Measurements from ENCODE around the gene NCAPH2. TPM values are rescaled to one million over a fixed set of nuclear protein-coding genes. Genes with fewer than 3 reads are reported as not detected.

Gene NCAPH2
- total and polyA plus RNA-seq, 2 of the 13 experiments (the other 11 are each of a cell fraction or from before 2014, with no cell fraction given): 28.1 to 64.4 TPM

- POLR2A ChIA-PET: interaction anchor here (1.3 to 3.9 kb wide), 5 partner anchors 9 to 263 kb away, joined by 4 to 97 read pairs (median 12); partner anchors contain the start of gene SCO2
- ATAC-seq (peak; percentile 66), DNase-seq (ENCODE audit: low spot score) (no peak), FAIRE-seq (no peak)
- no peak overlapping the region for H2AFZ ChIP-seq (ENCODE audit: low read length)
- H3K4me2 ChIP-seq (ENCODE audit: low read depth, low read length): peak overlapping the region; percentile 86
- no peaks in the 10 kb centered on the region for H4K20me1 ChIP-seq (ENCODE audit: insufficient read depth, low read length)
- no peaks in the 10 kb centered on the region for H3K9me3 ChIP-seq (ENCODE audit: low read length)
- 45% methylated on average over 6 of the region's 21 CpGs for WGBS (ENCODE audit: low lambda C conversion rate)
- H3K27ac ChIP-seq (ENCODE audit: extremely low read length, insufficient read depth, low read length): peak overlapping the region; percentile 68
- in situ Hi-C loops (cut with HindIII; ENCODE audit: extremely low pct_ligation_motif_present, low pct_unique_long_range_greater_than_20kb) (no loop called here), intact Hi-C loops (cut with micrococcal nuclease; ENCODE audit: unreplicated experiment) (no loop called here)
- CTCF ChIA-PET (ENCODE audit: low intra/inter-chr PET ratio, low total read pairs): no interaction called here
- H3K9ac ChIP-seq (ENCODE audit: insufficient read depth, low read depth, low read length): peak overlapping the region; percentile 90
- H3K4me3 ChIP-seq (replicated peaks in 1 of 3; ENCODE audit: insufficient read depth in 1 of 3, low read depth in 2 of 3, low read length in 3 of 3): peak overlapping the region; percentile 90 to 99 (median 93)
- peaks cover 31% of the 10 kb centered on the region for H3K79me2 ChIP-seq (ENCODE audit: insufficient read depth, low read length)
- H3K4me1 ChIP-seq (ENCODE audit: insufficient read depth, low read length): peaks cover 19% of the 10 kb centered on the region
- H3K27me3 ChIP-seq (ENCODE audit: control insufficient read depth in 1 of 2, insufficient read depth in 2 of 2, low read length in 2 of 2): no peaks in the 10 kb centered on the region; a peak in 1 of 5 replicates
- TSS peak; percentile 76 for BruUV-seq (replicated peaks)
- peaks cover 2 to 10% of the 10 kb centered on the region in 2 experiments; a peak in 1 of 5 replicates for H3K36me3 ChIP-seq (replicated peaks in 1 of 2; ENCODE audit: control insufficient read depth in 1 of 2, insufficient read depth in 2 of 2, low read length in 2 of 2)
- TF ChIP-seq HDAC1 (CRISPR knock-in tag; IDR thresholded peaks at IDR 0.05) (no peak), HNRNPH1 (optimal IDR thresholded peaks at IDR 0.05; ENCODE audit: low read depth, low read length) (no peak), KLF9 (CRISPR knock-in tag; IDR thresholded peaks at IDR 0.05; ENCODE audit: low read depth) (no peak), NFIB (CRISPR knock-in tag; IDR thresholded peaks at IDR 0.05; ENCODE audit: borderline replicate concordance) (no peak), HOXA7 (CRISPR knock-in tag; IDR thresholded peaks at IDR 0.05) (no peak), MAZ (IDR thresholded peaks at IDR 0.05; ENCODE audit: borderline replicate concordance, low read depth, low read length) (no peak), MAZ (CRISPR knock-in tag; IDR thresholded peaks at IDR 0.05; ENCODE audit: low read depth) (no peak), SRY (CRISPR knock-in tag; IDR thresholded peaks at IDR 0.05) (peak; percentile 49; the same call in 1 of the 2 replicates), ZNF790 (CRISPR knock-in tag; IDR thresholded peaks at IDR 0.05; ENCODE audit: borderline replicate concordance) (no peak), ZNF766 (CRISPR knock-in tag; IDR thresholded peaks at IDR 0.05; ENCODE audit: borderline replicate concordance) (no peak), ZFAT (CRISPR knock-in tag; conservative IDR thresholded peaks at IDR 0.05) (no peak), ZNF138 (CRISPR knock-in tag; IDR thresholded peaks at IDR 0.05; ENCODE audit: low read depth) (no peak), ELF3 (CRISPR knock-in tag; IDR thresholded peaks at IDR 0.05) (no peak), EED (CRISPR knock-in tag; IDR thresholded peaks at IDR 0.05) (no peak), UBTF (CRISPR knock-in tag; IDR thresholded peaks at IDR 0.05) (peak; percentile 58; the same call in 1 of the 2 replicates), MYNN (CRISPR knock-in tag; IDR thresholded peaks at IDR 0.05; ENCODE audit: low read depth) (no peak), ZNF335 (CRISPR knock-in tag; IDR thresholded peaks at IDR 0.05) (no peak), NKX3-1 (CRISPR knock-in tag; IDR thresholded peaks at IDR 0.05) (no peak), ZNF296 (CRISPR knock-in tag; conservative IDR thresholded peaks at IDR 0.05) (no peak; the same call in 1 of the 2 replicates)
Measured at GRCh38 chr22:50506611-50507420, 1.2 kb upstream of the NCAPH2 start.

All from HepG2 (cell line).